Measurements from ENCODE around the gene PCDHB8. TPM values are rescaled to one million over a fixed set of nuclear protein-coding genes. Genes with fewer than 3 reads are reported as not detected.
A peak's percentile ranks its signal among the peaks of the same experiment; 100 is the strongest.
"Not testable (repeated sequence)": the region's sequence is repeated elsewhere in the genome, so short reads cannot be mapped to it uniquely, and the experiment has no call there.

PCDHB8 gene
- total RNA-seq, 1 experiment from 2014 or later: not detected

DNA sequence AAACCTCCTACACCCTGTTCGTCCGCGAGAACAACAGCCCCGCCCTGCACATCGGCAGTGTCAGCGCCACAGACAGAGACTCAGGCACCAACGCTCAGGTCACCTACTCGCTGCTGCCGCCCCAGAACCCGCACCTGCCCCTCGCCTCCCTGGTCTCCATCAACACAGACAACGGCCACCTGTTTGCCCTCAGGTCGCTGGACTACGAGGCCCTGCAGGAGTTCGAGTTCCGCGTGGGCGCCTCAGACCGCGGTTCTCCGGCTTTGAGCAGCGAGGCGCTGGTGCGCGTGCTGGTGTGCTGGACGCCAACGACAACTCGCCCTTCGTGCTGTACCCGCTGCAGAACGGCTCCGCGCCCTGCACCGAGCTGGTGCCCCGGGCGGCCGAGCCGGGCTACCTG is 20.2 kb upstream of the PCDHB8 start:
- DNase-seq (ENCODE audit: low read depth, low spot score); H3K9ac ChIP-seq (ENCODE audit: low read length); H3K9me3 ChIP-seq (ENCODE audit: control insufficient read depth in 1 of 2, insufficient read depth in 1 of 2, low read depth in 1 of 2, low read length in 2 of 2); H3K36me3 ChIP-seq (ENCODE audit: control insufficient read depth in 1 of 2, insufficient read depth in 2 of 2, low read length in 2 of 2); H3K9me2 ChIP-seq (ENCODE audit: insufficient read depth); RAD21 ChIA-PET (ENCODE audit: low non-redundant PET in 1 of 2, low total read pairs in 2 of 2, uncharacterized antibody in 2 of 2, unreplicated experiment in 2 of 2); H3K79me2 ChIP-seq (ENCODE audit: insufficient read depth, low read length); POLR2A ChIA-PET; ATAC-seq; H3K4me3 ChIP-seq (replicated peaks in 1 of 2; ENCODE audit: low read depth in 1 of 2, low read length in 2 of 2); H3K27ac ChIP-seq (ENCODE audit: low read depth, low read length); CTCF ChIA-PET; H3K27me3 ChIP-seq (ENCODE audit: insufficient read depth, low read length); H3K4me1 ChIP-seq (ENCODE audit: control insufficient read depth in 1 of 2, insufficient read depth in 2 of 2, low read length in 2 of 2); H4K20me1 ChIP-seq (ENCODE audit: insufficient read depth); BruUV-seq (replicated peaks); H3K4me2 ChIP-seq (ENCODE audit: low read length); H2AFZ ChIP-seq (ENCODE audit: low read depth, low read length, poor library complexity, severe bottlenecking); intact Hi-C loops (cut with micrococcal nuclease): not testable (repeated sequence)

DNA sequence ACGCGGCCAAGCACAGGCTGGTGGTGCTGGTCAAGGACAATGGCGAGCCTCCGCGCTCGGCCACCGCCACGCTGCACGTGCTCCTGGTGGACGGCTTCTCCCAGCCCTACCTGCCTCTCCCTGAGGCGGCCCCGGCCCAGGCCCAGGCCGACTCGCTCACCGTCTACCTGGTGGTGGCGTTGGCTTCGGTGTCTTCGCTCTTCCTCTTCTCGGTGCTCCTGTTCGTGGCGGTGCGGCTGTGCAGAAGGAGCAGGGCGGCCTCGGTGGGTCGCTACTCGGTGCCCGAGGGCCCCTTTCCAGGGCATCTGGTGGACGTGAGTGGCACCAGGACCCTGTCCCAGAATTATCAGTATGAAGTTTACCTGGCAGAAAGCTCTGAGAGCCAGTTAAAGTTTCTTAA is 19.7 kb upstream of the PCDHB8 start:
- H3K4me3 ChIP-seq (replicated peaks in 1 of 2; ENCODE audit: low read depth in 1 of 2, low read length in 2 of 2); DNase-seq (ENCODE audit: low read depth, low spot score); POLR2A ChIA-PET; H3K9me2 ChIP-seq (ENCODE audit: insufficient read depth); H3K9ac ChIP-seq (ENCODE audit: low read length); H4K20me1 ChIP-seq (ENCODE audit: insufficient read depth); H3K4me2 ChIP-seq (ENCODE audit: low read length); CTCF ChIA-PET; H3K27me3 ChIP-seq (ENCODE audit: insufficient read depth, low read length); BruUV-seq (replicated peaks); H3K9me3 ChIP-seq (ENCODE audit: control insufficient read depth in 1 of 2, insufficient read depth in 1 of 2, low read depth in 1 of 2, low read length in 2 of 2); H3K27ac ChIP-seq (ENCODE audit: low read depth, low read length); RAD21 ChIA-PET (ENCODE audit: low non-redundant PET in 1 of 2, low total read pairs in 2 of 2, uncharacterized antibody in 2 of 2, unreplicated experiment in 2 of 2); H3K4me1 ChIP-seq (ENCODE audit: control insufficient read depth in 1 of 2, insufficient read depth in 2 of 2, low read length in 2 of 2); intact Hi-C loops (cut with micrococcal nuclease); H3K36me3 ChIP-seq (ENCODE audit: control insufficient read depth in 1 of 2, insufficient read depth in 2 of 2, low read length in 2 of 2); H2AFZ ChIP-seq (ENCODE audit: low read depth, low read length, poor library complexity, severe bottlenecking); H3K79me2 ChIP-seq (ENCODE audit: insufficient read depth, low read length); ATAC-seq: not testable (repeated sequence)

DNA sequence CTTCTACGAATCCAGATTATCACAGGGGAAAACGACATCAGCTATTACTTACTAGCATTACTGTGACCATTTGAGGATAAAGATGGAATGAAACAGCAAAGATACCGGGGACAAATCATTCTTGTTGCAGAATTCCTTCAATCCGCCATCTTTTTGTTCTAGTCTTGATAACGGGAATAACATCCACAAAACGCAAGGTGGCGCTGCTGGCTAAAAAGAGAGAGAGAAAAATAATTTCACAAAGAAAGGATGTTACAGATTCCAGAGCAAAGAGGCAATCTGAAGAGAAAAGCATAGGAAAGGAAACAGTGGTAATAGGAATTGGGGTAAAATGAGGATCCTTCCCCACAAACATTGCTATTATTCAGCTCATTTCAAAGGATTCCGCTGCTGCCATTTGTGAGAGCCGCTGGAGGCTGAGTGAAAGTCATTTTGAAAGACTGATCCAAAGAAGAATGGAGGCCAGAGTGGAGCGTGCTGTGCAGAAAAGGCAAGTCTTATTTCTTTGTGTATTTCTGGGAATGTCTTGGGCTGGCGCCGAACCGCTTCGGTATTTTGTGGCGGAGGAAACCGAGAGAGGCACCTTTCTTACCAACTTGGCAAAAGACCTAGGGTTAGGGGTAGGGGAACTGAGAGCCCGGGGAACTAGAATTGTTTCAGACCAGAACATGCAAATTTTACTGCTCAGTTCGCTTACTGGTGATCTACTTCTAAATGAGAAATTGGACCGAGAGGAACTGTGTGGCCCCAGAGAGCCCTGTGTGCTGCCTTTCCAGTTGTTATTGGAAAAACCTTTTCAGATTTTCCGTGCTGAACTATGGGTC is 5.0 kb upstream of the PCDHB8 start, which contains the start of gene PCDHB7:
TSS of gene PCDHB7 (plus strand) at position 264 of the 824 bp plus-strand sequence. CDS start at position 456, 192 bp downstream.
- POLR2A ChIA-PET: no interaction called here

More for the DNA sequence above, 5.0 kb upstream of the PCDHB8 start, which contains the start of gene PCDHB7:
- ChIA-PET CTCF (no interaction called here), RAD21 (ENCODE audit: low non-redundant PET in 1 of 2, low total read pairs in 2 of 2, uncharacterized antibody in 2 of 2, unreplicated experiment in 2 of 2) (no interaction called here)
- DNase-seq (ENCODE audit: low read depth, low spot score) (peak; percentile 19), ATAC-seq (no peak)
- Histone ChIP-seq H3K4me2 (ENCODE audit: low read length) (no peak within 1 kb of the TSS), H3K4me3 (replicated peaks in 1 of 2; ENCODE audit: low read depth in 1 of 2, low read length in 2 of 2) (no peak within 1 kb of the TSS), H3K9me3 (ENCODE audit: control insufficient read depth in 1 of 2, insufficient read depth in 1 of 2, low read depth in 1 of 2, low read length in 2 of 2) (peaks cover 0 to 4% of the 10 kb centered on the region in 2 experiments; a peak in 2 of 4 replicates), H3K27me3 (ENCODE audit: insufficient read depth, low read length) (no peaks in the 10 kb centered on the region), H3K9me2 (ENCODE audit: insufficient read depth) (no peaks in the 10 kb centered on the region), H3K36me3 (ENCODE audit: control insufficient read depth in 1 of 2, insufficient read depth in 2 of 2, low read length in 2 of 2) (no peaks in the 10 kb centered on the region), H2AFZ (ENCODE audit: low read depth, low read length, poor library complexity, severe bottlenecking) (no peak within 1 kb of the TSS), H3K9ac (ENCODE audit: low read length) (no peak within 1 kb of the TSS), H3K4me1 (ENCODE audit: control insufficient read depth in 1 of 2, insufficient read depth in 2 of 2, low read length in 2 of 2) (no peaks in the 10 kb centered on the region), H4K20me1 (ENCODE audit: insufficient read depth) (no peaks in the 10 kb centered on the region), H3K27ac (ENCODE audit: low read depth, low read length) (no peak within 1 kb of the TSS), H3K79me2 (ENCODE audit: insufficient read depth, low read length) (no peaks in the 10 kb centered on the region)
- no TSS peak for BruUV-seq (replicated peaks)
- peak; percentile 59 for TF ChIP-seq RAD21 (IDR thresholded peaks at IDR 0.05; ENCODE audit: low read depth)
- no peak for TF ChIP-seq FOSL1 (IDR thresholded peaks at IDR 0.05; ENCODE audit: low read depth)
- TF ChIP-seq, protein P1, sequence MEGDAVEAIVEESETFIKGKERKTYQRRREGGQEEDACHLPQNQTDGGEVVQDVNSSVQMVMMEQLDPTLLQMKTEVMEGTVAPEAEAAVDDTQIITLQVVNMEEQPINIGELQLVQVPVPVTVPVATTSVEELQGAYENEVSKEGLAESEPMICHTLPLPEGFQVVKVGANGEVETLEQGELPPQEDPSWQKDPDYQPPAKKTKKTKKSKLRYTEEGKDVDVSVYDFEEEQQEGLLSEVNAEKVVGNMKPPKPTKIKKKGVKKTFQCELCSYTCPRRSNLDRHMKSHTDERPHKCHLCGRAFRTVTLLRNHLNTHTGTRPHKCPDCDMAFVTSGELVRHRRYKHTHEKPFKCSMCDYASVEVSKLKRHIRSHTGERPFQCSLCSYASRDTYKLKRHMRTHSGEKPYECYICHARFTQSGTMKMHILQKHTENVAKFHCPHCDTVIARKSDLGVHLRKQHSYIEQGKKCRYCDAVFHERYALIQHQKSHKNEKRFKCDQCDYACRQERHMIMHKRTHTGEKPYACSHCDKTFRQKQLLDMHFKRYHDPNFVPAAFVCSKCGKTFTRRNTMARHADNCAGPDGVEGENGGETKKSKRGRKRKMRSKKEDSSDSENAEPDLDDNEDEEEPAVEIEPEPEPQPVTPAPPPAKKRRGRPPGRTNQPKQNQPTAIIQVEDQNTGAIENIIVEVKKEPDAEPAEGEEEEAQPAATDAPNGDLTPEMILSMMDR (IDR thresholded peaks at IDR 0.05 in 2 of 3, conservative IDR thresholded peaks at IDR 0.05 in 1 of 3; ENCODE audit: borderline replicate concordance in 1 of 3, insufficient read depth in 1 of 3, low read depth in 2 of 3, low read length in 2 of 3): peak; percentile 40 to 71 (median 54); a peak in 5 of 6 replicates
- intact Hi-C loops (cut with micrococcal nuclease): no loop called here

Measured in HCT116 (cell line).